ENCODE data around the gene ZNF532.

ZNF532 gene

DNA sequence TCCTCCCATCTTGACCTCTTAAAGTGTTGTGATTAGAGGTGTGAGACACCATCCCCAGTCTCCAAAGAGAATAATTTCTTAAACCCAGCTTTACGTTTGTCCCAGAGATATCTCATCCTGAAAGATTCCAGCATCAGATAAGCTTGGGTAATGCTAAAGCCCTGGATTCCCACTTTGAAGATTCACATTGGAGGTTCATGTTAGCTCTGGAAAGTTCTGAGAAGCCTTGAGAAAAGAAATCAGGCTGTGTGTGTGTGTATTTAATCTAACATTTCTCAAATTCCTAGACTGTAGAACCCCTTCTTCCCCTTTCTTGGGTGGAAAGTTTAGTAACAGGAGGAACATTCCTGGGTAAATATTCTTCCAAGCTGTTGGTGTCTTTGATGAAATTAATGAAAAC is 18.0 kb downstream of the ZNF532 start:
- no peak for ATAC-seq
- no peak for TF ChIP-seq ZFP3 (CRISPR knock-in tag; IDR thresholded peaks at IDR 0.05)
- no peak for TF ChIP-seq TCF4 (CRISPR knock-in tag; IDR thresholded peaks at IDR 0.05; ENCODE audit: borderline replicate concordance)

- TF ChIP-seq CSDC2 (CRISPR knock-in tag; IDR thresholded peaks at IDR 0.05): no peak
- no peak for TF ChIP-seq TOX (CRISPR knock-in tag; IDR thresholded peaks at IDR 0.05; ENCODE audit: borderline replicate concordance)
- no peak for TF ChIP-seq GLIS3 (CRISPR knock-in tag; IDR thresholded peaks at IDR 0.05)
- no peak for TF ChIP-seq PATZ1 (CRISPR knock-in tag; IDR thresholded peaks at IDR 0.05; ENCODE audit: borderline replicate concordance)
- no peak; the same call in 2 of the 3 replicates for ATAC-seq
Measured at GRCh38 chr18:58884680-58885079, 20.0 kb downstream of the ZNF532 start.

DNA sequence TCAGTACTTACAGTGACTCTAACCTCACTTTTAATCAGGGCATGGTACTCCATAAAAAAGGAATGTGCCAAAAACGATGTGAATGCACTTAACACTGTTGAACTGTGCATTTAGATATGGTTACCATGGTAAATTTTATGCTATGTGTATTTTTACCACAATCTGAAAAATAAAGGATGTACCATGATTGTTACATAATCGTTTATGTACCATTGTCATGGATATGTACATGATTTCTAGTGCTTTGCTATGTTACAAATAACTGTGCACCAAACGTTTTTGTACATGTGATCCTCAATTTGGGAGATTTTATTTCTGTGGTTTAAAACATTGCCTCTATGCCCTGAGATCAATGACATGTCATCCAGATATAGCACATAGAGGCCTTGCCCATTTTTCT is 21.8 kb downstream of the ZNF532 start:
- no peak for ATAC-seq
- TF ChIP-seq ARNTL (CRISPR knock-in tag; IDR thresholded peaks at IDR 0.05; ENCODE audit: borderline replicate concordance, low read depth) (no peak), TCF4 (CRISPR knock-in tag; IDR thresholded peaks at IDR 0.05; ENCODE audit: borderline replicate concordance) (no peak), ISL1 (CRISPR knock-in tag; IDR thresholded peaks at IDR 0.05) (no peak), OSR1 (CRISPR knock-in tag; IDR thresholded peaks at IDR 0.05) (no peak), PATZ1 (CRISPR knock-in tag; IDR thresholded peaks at IDR 0.05; ENCODE audit: borderline replicate concordance) (no peak), ZC3H10 (CRISPR knock-in tag; IDR thresholded peaks at IDR 0.05) (no peak), ZNF70 (CRISPR knock-in tag; IDR thresholded peaks at IDR 0.05) (no peak), SNAI2 (CRISPR knock-in tag; IDR thresholded peaks at IDR 0.05) (no peak), PPARA (CRISPR knock-in tag; IDR thresholded peaks at IDR 0.05; ENCODE audit: borderline replicate concordance) (no peak), RARB (CRISPR knock-in tag; IDR thresholded peaks at IDR 0.05) (no peak)
- TF ChIP-seq, protein P1, sequence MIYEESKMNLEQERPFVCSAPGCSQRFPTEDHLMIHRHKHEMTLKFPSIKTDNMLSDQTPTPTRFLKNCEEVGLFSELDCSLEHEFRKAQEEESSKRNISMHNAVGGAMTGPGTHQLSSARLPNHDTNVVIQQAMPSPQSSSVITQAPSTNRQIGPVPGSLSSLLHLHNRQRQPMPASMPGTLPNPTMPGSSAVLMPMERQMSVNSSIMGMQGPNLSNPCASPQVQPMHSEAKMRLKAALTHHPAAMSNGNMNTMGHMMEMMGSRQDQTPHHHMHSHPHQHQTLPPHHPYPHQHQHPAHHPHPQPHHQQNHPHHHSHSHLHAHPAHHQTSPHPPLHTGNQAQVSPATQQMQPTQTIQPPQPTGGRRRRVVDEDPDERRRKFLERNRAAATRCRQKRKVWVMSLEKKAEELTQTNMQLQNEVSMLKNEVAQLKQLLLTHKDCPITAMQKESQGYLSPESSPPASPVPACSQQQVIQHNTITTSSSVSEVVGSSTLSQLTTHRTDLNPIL (CRISPR knock-in tag; IDR thresholded peaks at IDR 0.05; ENCODE audit: low read depth): no peak
- TF ChIP-seq, protein P2, sequence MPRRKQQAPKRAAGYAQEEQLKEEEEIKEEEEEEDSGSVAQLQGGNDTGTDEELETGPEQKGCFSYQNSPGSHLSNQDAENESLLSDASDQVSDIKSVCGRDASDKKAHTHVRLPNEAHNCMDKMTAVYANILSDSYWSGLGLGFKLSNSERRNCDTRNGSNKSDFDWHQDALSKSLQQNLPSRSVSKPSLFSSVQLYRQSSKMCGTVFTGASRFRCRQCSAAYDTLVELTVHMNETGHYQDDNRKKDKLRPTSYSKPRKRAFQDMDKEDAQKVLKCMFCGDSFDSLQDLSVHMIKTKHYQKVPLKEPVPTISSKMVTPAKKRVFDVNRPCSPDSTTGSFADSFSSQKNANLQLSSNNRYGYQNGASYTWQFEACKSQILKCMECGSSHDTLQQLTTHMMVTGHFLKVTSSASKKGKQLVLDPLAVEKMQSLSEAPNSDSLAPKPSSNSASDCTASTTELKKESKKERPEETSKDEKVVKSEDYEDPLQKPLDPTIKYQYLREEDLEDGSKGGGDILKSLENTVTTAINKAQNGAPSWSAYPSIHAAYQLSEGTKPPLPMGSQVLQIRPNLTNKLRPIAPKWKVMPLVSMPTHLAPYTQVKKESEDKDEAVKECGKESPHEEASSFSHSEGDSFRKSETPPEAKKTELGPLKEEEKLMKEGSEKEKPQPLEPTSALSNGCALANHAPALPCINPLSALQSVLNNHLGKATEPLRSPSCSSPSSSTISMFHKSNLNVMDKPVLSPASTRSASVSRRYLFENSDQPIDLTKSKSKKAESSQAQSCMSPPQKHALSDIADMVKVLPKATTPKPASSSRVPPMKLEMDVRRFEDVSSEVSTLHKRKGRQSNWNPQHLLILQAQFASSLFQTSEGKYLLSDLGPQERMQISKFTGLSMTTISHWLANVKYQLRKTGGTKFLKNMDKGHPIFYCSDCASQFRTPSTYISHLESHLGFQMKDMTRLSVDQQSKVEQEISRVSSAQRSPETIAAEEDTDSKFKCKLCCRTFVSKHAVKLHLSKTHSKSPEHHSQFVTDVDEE (CRISPR knock-in tag; IDR thresholded peaks at IDR 0.05): no peak
- TF ChIP-seq, protein P3, sequence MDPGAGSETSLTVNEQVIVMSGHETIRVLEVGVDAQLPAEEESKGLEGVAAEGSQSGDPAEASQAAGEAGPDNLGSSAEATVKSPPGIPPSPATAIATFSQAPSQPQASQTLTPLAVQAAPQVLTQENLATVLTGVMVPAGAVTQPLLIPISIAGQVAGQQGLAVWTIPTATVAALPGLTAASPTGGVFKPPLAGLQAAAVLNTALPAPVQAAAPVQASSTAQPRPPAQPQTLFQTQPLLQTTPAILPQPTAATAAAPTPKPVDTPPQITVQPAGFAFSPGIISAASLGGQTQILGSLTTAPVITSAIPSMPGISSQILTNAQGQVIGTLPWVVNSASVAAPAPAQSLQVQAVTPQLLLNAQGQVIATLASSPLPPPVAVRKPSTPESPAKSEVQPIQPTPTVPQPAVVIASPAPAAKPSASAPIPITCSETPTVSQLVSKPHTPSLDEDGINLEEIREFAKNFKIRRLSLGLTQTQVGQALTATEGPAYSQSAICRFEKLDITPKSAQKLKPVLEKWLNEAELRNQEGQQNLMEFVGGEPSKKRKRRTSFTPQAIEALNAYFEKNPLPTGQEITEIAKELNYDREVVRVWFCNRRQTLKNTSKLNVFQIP (CRISPR knock-in tag; IDR thresholded peaks at IDR 0.05; ENCODE audit: borderline replicate concordance, low read depth): no peak

DNA sequence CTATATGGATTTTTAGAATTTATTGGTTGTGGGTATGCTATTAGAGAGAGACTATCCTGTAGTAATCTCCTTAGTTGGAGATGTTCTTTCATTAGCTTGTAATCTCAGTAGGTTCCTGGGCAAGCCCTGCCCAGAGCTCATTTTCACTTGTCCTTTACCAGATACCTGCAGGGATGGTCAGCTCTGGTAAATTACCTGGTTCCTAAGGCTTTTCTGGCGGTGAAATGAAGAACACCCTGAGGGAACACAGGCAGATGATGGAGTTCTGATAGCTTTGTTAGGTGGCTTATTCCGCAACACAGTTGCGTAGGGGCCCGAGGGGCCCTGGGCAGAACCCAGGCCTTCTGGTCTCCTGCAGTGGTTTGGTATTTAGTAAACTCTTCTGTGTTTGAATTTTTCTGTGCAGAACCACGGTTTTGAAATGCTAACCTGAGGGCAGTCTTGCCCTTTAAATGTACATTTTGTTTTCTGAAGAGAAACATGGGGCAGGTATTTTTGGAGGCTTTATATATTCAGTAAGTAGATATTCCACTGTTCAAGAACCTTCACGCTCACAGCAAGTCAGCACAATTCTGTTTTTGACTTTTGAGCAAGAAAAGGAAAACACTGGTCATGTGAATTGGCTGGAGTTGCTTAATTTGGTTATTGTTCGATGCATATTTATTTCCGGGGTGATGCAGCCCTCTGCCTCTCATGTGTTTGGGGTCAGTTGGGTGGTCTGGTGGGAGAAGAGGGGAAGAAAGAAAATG is 22.4 kb downstream of the ZNF532 start:
- ATAC-seq: no peak
- no peak for TF ChIP-seq ZFP30 (CRISPR knock-in tag; IDR thresholded peaks at IDR 0.05)
- TF ChIP-seq CSRNP3 (CRISPR knock-in tag; IDR thresholded peaks at IDR 0.05): no peak
- no peak for TF ChIP-seq ZFP3 (CRISPR knock-in tag; IDR thresholded peaks at IDR 0.05)
- no peak for TF ChIP-seq ISL1 (CRISPR knock-in tag; IDR thresholded peaks at IDR 0.05)

Measured in SK-N-SH treated with all-trans-retinoic acid at 6 μM for 48 hours (cell line).